AG20443 (cell line): ENCODE results near the gene FAM53A.

Experiments used
- DNase-seq: peaks from one replicate; pipeline ENCODE4 v3.0.0; 2012; ENCODE audit warnings: low spot score, mixed read lengths

The FAM53A gene, protein sequence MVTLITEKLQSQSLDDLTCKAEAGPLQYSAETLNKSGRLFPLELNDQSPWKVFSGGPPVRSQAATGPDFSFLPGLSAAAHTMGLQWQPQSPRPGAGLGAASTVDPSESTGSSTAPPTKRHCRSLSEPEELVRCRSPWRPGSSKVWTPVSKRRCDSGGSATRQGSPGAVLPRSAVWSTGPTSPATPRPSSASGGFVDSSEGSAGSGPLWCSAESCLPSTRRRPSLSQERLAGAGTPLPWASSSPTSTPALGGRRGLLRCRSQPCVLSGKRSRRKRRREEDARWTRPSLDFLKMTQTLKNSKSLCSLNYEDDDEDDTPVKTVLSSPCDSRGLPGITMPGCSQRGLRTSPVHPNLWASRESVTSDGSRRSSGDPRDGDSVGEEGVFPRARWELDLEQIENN

DNA sequence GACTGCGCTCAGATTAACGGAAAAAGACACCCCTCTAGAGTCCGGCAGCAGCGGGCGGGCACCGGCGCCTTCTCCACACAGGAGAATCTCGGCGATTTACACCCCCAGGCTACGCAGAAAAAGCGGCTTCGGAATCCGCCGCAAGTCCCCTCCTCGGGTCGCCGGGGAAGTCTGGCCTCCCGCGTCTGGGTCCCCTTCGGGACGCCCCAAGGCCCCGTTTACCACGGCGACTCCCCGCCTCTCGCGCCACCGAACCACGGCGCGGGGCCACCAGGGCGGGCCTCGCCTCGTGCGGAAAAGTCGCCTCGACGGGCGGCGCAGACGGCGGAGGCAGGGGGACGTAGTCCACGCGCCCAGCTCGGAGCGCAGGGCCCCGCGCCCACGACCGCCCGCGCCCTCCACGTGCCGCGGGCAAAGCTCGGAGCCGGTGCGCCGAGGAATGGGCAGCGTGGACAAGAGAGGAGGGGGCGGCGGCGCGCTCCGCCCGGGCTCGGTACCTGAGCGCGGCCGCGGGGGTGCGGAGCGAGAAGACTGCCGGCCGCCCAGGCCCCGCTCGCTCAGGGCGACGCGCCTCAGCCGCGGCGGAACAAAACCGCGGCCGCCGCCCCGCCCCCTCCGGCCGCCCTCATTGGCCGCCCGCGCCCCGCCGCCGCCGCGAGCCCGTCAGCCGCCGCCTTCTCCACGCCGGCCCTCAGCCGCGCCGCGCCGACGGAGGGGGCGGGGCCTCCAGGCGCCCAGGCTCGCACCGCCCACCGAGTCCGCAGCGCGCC lies at the start of gene FAM53A:
TSS of gene FAM53A (minus strand) at position 578 of the 770 bp plus-strand sequence. CDS start 15,572 bp downstream, outside the sequence.
- DNase-seq = peak; percentile 99

DNA sequence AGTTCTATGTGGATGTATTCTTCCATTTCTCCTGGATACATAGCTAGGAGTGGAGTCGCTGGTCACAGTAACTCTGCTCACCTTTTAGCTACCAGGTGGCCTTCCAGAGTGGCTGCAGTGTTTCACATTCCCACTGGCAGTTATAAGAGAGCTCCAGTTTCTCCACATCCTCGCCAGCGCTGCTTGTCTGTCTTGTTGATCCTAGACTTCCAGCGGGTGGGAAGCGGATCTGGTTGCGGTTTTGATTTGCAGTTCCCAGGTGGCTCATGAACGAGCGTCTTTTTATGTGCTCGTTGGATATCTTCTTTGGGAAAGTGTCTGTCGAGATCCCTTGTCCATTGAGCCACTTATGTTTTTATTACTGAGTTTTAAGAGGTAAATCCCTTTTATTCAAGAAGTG lies 48.8 kb upstream of the FAM53A start:
- DNase-seq = no peak

DNA sequence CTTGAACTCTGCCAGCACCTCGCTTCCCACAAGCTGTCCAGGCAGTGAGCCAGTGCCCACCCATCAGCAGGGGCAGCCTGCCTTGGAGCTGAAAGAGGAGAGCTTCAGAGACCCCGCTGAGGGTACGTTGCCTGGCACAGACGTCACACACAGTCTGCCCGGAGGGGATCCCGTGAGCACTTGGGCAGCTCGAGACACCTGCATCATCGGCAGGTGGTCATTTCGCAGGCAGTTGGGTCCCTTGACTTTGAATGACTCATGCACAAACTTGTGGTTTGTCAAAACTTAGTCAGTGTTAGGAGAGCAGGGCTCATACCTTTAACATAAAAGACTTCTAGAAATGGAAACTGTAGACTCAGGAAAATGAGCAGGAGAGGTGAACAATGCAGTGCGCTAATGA lies 47.1 kb upstream of the FAM53A start:
- no peak for DNase-seq

DNA sequence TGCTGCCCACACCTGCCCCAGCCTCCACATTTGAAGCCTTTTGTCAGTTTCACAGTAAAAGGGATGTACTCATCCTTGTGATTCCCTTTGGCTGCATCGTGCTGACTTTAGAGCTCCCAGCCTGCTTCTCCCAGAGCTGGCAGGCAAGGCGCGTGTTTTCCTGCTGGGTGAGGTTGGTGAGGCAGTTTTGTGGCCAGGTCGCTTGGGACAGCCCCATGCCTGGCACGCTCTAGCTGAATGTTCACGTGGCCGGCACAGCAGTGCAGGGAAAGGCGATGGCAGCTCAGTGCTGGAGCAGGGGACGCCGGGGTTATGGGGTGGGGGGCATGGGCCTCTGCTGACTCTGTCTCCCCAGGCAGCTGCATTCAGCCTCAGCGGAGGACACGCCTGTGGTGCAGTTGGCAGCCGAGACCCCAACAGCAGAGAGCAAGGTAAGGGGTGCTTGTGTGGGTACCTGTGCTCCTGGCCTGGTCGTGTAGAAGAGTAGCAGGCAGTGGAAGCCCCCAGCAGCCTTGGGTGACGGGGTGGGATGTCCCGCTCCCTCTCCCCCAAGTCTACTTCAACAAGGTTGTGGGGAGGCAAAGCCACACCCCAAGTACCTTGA lies 46.5 kb upstream of the FAM53A start:
- DNase-seq = no peak

DNA sequence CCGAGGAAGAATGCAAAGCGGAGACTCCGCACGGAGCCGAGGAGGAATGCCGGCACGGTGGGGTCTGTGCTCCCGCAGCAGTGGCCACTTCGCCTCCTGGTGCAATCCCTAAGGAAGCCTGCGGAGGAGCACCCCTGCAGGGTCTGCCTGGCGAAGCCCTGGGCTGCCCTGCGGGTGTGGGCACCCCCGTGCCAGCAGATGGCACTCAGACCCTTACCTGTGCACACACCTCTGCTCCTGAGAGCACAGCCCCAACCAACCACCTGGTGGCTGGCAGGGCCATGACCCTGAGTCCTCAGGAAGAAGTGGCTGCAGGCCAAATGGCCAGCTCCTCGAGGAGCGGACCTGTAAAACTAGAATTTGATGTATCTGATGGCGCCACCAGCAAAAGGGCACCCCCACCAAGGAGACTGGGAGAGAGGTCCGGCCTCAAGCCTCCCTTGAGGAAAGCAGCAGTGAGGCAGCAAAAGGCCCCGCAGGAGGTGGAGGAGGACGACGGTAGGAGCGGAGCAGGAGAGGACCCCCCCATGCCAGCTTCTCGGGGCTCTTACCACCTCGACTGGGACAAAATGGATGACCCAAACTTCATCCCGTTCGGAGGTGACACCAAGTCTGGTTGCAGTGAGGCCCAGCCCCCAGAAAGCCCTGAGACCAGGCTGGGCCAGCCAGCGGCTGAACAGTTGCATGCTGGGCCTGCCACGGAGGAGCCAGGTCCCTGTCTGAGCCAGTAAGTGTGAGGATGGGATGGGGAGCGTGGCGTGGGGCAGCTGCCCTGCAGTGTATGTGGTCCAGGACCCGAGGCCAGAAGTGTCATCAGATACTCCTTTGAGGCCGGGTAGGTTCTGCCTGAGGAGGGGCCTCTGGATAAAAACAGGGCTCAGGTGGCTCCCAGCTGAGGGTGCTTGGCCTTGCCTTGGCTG lies 44.2 kb upstream of the FAM53A start:
- no peak for DNase-seq

DNA sequence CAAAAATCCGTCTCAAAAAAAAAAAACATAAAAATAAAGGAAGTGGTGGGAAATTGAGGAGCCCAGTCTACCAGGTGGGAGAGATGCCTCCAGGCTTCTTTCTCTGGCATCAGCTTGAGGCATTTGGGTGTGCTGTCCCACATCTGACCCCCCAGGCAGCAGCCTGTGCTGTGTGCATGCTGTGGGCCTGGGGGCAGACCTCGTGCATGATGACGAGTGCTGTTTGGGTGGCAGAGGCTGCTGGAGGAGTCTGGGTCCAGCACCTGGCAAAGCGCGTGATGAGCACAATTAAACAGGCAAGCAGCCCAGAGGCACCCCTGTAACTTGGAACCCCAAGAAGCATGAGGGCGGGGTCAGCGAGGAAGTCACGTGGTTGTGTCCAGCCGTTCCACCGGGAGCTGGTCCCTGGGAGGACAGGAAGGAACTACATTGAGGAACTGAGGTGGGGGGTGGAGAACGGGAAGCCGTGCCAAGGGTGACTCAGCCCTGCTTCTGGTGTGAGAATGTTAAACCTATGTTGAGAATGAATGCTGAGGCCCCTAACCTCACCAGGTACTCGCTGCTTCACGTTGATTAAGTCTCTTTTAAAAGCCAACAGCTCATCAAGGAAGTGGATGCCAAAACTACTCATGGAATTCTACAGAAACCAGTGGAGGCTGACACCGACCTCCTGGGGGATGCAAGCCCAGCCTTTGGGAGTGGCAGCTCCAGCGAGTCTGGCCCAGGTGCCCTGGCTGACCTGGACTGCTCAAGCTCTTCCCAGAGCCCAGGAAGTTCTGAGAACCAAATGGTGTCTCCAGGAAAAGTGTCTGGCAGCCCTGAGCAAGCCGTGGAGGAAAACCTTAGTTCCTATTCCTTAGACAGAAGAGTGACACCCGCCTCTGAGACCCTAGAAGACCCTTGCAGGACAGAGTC lies 43.3 kb upstream of the FAM53A start:
- DNase-seq = no peak

DNA sequence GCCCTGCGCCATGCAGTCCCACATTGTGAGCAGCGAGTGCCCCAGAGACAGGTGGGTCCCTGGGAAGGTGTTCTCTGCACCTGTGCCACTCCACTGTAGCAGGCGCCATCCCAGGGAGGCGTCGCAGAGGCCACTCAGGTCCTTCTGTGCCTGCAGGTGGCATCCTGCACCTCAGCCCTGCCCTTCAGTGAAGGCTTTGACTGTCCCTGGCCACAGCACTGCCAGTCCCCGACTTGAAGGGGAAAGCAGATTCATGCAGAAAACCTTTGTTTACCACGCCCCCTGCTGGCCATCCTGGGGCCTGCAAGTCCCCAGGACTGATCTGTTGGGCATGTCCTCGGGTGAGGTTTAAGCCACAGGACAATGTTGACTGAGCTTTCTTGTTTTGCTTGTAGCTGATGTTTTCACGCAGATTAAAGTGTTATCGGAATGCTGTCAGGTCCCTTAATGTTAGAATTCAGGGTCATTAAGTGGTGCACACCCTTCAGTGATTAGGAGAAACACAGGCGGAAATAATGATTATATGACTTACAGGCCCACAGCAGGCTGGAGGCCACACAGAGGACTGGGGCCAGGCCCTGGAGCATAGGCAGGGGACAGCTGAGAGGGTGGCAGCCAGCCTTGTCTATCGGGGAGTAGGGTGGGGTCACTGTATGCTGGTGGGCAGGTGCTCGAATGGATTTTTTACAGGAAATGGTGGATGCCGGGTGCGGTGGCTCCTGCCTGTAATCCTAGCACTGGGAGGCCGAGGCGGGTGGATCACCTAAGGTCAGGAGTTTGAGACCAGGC lies 42.2 kb upstream of the FAM53A start:
- DNase-seq = peak; percentile 86

DNA sequence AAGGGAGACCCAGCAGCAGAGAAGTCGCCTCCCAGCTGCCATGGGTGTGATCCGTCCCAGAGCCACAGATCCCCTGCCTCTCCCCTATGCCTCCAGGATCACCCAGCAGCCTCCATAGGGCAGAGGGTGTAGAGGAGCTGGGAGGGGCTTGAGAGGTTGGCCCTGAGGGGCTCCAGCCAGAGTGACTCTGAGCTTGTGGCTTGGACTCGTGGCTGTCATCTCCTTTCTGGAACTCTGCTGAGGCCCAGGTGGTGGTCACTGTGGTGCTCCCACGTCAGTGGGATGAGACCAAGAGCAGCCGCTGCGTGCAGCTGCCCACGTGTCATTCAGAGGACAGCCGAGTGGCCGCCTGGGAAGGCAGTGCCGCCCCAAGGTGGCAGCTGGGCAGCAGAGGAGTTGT lies 41.4 kb upstream of the FAM53A start:
- DNase-seq = no peak

DNA sequence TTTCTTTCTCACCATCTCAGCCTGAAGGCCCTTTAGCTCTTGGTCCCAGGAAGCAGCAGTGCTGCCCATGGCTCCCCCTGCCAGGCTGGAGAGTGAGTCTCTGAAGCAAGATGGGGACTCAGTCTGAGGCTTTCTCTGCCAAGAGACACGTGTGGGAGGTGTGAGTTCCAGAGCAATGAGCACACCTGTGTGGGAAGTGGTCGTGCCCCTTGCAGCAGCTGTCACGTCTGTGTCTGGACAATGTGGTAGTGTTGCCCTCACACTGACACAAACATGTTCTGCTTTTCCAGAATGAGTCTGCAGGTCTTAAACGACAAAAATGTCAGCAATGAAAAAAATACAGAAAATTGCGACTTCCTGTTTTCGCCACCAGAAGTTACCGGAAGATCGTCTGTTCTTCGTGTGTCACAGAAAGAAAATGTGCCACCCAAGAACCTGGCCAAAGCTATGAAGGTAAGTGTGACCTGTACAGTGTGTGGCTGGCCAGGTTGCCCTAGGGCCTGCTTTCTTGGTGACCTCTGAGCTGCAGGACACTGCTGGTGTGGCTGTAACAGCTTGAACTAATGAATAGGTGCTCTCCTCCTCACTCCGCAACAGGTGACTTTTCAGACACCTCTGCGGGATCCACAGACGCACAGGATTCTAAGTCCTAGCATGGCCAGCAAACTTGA lies 39.2 kb upstream of the FAM53A start:
- DNase-seq = no peak

DNA sequence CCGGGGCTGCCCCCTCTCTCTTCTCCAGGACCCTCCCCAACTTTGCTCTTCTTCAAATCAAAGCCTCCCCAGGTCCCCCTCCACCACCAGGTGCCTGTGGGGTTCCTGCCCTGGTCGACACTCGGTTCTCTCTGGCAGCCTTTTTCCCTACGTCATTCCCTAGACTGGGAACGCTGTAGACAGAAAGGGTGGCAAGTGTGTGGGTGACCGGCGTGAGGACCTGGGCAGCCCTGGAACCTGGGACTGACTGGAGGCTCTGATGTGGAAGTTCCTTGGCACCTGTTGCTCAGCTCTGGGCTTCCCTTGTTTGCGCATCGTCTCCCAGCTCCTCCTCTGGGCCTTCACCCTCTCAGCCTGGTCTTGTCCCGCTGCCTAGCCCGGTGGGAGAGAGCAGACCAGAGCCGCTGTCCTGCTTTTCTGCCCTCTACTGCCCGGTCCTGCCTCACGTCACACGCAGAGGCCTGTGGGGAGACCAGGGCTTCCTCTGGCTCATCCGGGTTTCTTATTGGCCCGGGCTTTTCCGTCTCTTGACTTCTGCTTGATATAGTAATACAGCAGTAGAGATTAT lies 38.5 kb upstream of the FAM53A start:
- no peak for DNase-seq

DNA sequence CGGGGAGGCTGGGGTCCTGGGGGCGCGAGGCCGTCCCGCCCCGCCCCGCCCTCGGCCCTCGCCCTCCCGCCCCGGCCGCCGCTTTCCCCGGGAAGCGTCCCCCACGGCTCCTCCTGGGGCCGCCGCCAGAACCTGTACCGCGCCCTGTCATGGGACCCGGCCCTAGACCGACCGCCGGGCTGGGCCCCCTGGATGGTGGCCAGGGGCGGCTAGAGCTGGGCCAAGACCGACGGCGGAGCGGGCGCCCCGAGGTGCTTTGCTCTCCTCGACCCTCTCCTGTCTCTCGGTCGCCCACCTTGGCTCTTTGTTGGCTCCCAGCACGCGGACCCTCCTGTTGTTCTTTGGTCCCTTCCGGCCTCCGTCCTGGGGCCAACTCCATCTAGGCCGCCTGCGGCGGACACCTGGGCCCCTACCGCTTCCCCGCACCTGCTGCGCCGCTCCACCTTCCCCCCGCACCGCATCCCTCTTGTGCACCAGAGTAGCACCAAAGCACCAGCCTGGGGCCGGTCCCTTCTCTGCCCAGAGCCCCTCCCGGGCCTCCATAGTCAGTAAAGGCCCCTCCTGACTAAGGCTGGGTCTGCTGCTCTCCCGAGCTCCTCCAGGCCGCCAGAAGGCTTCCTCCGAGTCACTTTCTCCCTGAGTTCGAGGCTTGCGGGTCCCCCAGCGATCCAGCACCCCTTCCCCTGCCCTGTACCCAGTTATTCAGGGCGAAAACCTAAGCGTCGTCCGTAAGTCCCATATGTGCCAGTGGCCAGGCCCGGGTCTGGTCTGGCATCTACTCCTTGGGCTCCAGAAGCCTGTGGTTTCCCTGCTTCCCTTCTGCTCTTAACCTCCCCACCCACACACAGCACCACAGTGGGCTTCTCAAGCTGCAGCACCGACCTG lies 37.8 kb upstream of the FAM53A start:
- no peak for DNase-seq

DNA sequence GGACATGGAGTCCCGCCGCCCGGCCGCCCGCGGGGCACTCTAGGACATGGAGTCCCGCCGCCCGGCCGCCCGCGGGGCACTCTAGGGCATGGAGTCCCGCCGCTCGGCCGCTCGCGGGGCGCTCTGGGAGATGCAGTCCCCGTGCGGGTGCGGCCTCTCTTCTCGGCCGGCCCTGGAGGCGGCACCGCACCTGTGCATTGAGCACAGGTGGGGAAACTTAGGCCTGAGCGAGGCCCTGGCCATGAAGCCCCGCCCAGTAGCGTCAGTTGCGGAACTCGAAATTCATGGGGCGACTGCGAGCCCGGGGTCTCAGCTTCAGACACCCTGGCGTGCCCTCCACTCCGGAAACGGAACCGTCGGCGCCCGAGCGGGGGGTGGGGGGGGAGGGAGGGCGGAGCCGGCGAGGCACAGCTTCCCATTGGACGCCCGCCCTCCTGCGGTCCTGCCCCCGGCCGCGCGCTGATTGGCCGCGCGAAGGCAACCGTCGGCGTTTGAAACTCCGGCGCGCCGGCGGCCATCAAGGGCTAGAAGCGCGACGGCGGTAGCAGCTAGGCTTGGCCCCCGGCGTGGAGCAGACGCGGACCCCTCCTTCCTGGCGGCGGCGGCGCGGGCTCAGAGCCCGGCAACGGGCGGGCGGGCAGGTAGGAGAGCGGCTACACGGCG lies 37.0 kb upstream of the FAM53A start, which contains the start of the genes TACC3 and TMEM129:
TSS of gene TACC3 (plus strand) at position 519 of the 663 bp plus-strand sequence. CDS start 1,901 bp downstream, outside the sequence.
TSS of gene TMEM129 (minus strand) at position 321 of the 663 bp plus-strand sequence. CDS start 486 bp downstream, outside the sequence.
- DNase-seq = peak; percentile 99

DNA sequence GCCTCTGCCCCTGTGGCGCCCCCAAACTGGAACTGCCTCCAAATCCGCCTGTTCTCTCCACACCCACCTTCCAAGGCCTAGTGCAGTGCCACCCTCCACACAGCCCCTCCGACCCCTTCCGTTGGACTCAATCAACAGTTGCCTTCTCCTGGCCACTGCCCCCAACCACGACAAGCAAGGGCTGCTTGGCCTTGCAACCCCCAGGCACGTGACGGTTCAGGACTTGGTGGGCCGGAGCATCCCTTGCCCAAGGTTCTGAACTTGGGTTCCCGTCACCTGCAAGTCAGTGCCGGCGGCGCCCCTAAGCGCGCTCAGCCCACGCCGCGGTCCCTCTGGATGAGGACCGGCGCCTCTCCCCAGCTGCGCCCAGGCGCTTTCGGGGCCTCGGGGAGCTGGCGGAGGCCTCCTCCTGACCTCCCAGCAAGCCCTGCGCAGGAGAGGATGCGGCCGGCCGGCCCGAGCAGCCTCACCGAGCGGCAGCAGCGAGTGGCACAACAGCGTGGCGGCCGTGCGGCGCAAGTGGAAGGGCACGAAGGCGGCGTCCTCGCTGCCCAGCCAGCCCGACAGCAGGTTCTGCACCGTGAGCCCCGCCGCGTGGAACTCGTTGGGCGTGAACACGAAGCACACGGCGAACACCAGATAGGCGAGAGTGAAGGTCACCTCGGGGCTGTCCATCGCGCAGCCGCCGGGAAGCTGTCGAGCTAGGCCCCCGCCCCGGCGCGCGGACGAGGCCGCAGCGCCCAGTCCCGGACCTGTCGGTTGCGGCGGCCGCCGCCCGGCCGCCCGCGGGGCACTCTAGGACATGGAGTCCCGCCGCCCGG lies 36.3 kb upstream of the FAM53A start:
- DNase-seq = peak; percentile 68

DNA sequence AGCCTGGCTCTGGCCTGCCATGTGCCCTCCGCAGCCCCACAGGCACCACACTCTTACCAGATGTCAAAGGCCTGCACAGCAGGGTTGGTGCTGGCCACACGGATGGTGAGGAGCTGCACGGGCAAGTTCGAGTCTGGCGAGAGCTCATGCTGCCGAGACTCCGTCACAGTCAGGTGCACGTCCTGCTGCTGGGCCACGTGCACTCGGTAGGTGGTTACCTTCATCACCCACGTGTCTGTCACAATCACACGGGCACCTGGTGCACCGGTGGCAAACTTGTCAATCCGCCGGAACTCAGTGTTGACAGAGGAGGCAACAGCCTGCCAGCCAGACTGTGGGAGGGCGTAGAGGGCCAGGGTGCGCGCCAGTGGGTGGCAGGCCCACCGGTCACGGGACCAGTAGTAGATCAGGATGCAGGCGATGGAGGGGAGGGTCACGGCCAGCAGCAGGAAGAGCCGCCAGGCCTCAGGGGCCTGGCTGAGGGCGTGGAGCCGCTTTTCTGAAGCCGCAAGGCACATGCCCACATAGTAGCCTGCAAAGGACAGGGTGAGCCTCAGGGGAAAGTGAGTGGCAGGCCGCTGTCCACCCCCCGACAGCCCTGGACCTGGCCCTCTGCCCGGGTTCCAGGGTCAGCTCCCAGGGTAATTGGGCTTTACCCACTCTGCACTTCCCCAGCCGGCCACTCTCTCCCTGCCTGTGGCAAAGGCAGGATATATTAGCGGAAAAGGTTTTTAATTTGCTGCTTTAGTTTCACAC lies 34.2 kb upstream of the FAM53A start:
- no peak for DNase-seq
